HepG2 (cell line): ENCODE results near the gene EPN3. TPM values are rescaled to one million over a fixed set of nuclear protein-coding genes. Genes with fewer than 3 reads are reported as not detected.

Experiments
- ATAC-seq: fragments of 200-7000 bp; cut with Tn5 transposase; 3 replicates; pipeline ENCODE4 v1.9.1; 2020; ENCODE audit warnings: mild to moderate bottlenecking, moderate library complexity
- BruUV-seq: library from RNA; stranded (reverse); fragments of 400-500 nt; replicated peaks from 2 replicates; lab custom pipeline; 2021; lab: Mats Ljungman, UMichigan
- CTCF ChIA-PET: fragments of 300-600 bp; formaldehyde crosslinking; extraction: SDS; loops from one replicate; lab custom pipeline; 2021; ENCODE audit warnings: low total read pairs, inconsistent platforms, low intra/inter-chr PET ratio; lab: Yijun Ruan, JAX
- POLR2A ChIA-PET: fragments of 350-600 bp; sonication (Branson Sonifier 250); formaldehyde crosslinking; loops from one replicate; lab custom pipeline; 2020; ENCODE audit warnings: antibody characterized with exemption, inconsistent platforms; lab: Yijun Ruan, JAX
- DNase-seq: peaks from one replicate; pipeline ENCODE4 v3.0.0-alpha.2; 2015; ENCODE audit warnings: low spot score
- FAIRE-seq: peaks from 3 replicates; lab custom pipeline; 2011; peaks lifted over from hg19 to GRCh38; lab: Jason Lieb, UNC
- H2AFZ ChIP-seq: one replicate; pipeline ENCODE4 v1.6.1; 2011; ENCODE audit warnings: low read length, inconsistent platforms
- H3K27ac ChIP-seq: fragments of 300-600 bp; 3 replicates; pipeline ENCODE4 v1.8.0; 2011; ENCODE audit warnings: mixed run types, mild to moderate bottlenecking, mixed read lengths, low read length, inconsistent platforms; ENCODE audit not compliant: insufficient read depth; ENCODE audit errors: extremely low read length
- H3K27me3 ChIP-seq, 2 experiments: fragments of 200-600 bp in 1 of 2; 2 replicates in 1 of 2; 3 replicates in 1 of 2; pipeline versions ENCODE4 v1.6.0 to v1.8.0; 2011; ENCODE audit warnings: low read length in 2 of 2, mild to moderate bottlenecking in 2 of 2, moderate library complexity in 2 of 2, inconsistent platforms in 1 of 2; ENCODE audit not compliant: insufficient read depth in 2 of 2, control insufficient read depth in 1 of 2
- H3K36me3 ChIP-seq, 2 experiments: fragments of 200-600 bp in 1 of 2; replicated peaks in 1 of 2; 2 replicates in 1 of 2; 3 replicates in 1 of 2; pipeline versions ENCODE4 v1.5.1 to v1.8.0; 2011; ENCODE audit warnings: low read length in 2 of 2, inconsistent platforms in 1 of 2; ENCODE audit not compliant: insufficient read depth in 2 of 2, control insufficient read depth in 1 of 2
- H3K4me1 ChIP-seq: 2 replicates; pipeline ENCODE4 v1.5.1; 2012; ENCODE audit warnings: low read length, inconsistent platforms; ENCODE audit not compliant: insufficient read depth
- H3K4me2 ChIP-seq: 2 replicates; pipeline ENCODE4 v1.6.0; 2011; ENCODE audit warnings: low read depth, low read length, inconsistent platforms
- H3K4me3 ChIP-seq, 3 experiments: fragments of 200-600 bp in 1 of 3; sonication (generic), shearing (Covaris generic) in 1 of 3; replicated peaks in 1 of 3; 2 replicates each; pipeline ENCODE4 v1.5.1; 2011 to 2016; ENCODE audit warnings: low read length in 3 of 3, inconsistent platforms in 2 of 3, low read depth in 2 of 3, mild to moderate bottlenecking in 2 of 3, control low read depth in 1 of 3, mixed read lengths in 1 of 3; ENCODE audit not compliant: insufficient read depth in 1 of 3
- H3K79me2 ChIP-seq: one replicate; pipeline ENCODE4 v1.6.1; 2011; ENCODE audit warnings: low read length, inconsistent platforms; ENCODE audit not compliant: insufficient read depth
- H3K9ac ChIP-seq: 2 replicates; pipeline ENCODE4 v1.6.0; 2011; ENCODE audit warnings: mild to moderate bottlenecking, low read depth, low read length, inconsistent platforms; ENCODE audit not compliant: insufficient read depth
- H3K9me3 ChIP-seq: 2 replicates; pipeline ENCODE4 v1.5.1; 2012; ENCODE audit warnings: mild to moderate bottlenecking, low read length
- H4K20me1 ChIP-seq: 2 replicates; pipeline ENCODE4 v1.6.0; 2011; ENCODE audit warnings: inconsistent platforms, mild to moderate bottlenecking, low read length, moderate library complexity; ENCODE audit not compliant: insufficient read depth
- GPBP1L1 ChIP-seq: sonication (generic); formaldehyde crosslinking; IDR thresholded peaks from 2 replicates; pipeline ENCODE4 v1.5.0; 2020; ENCODE audit warnings: mild to moderate bottlenecking, missing genetic modification reagents
- HMG20B ChIP-seq: conservative IDR thresholded peaks from 2 replicates; pipeline ENCODE4 v1.6.1; 2016; ENCODE audit warnings: missing genetic modification reagents, missing compliant biosample characterization
- KMT2B ChIP-seq: IDR thresholded peaks from 2 replicates; pipeline ENCODE4 v1.6.1; 2016; ENCODE audit warnings: missing genetic modification reagents, missing compliant biosample characterization
- ZNF253 ChIP-seq: sonication (generic); formaldehyde crosslinking; IDR thresholded peaks from 2 replicates; pipeline ENCODE4 v1.8.0; 2022; ENCODE audit warnings: mild to moderate bottlenecking, missing genetic modification reagents, borderline replicate concordance
- WGBS: methylation state at CpG from one replicate; pipeline ENCODE4 v1.1.6; 2017; ENCODE audit warnings: low lambda C conversion rate; 5-methylcytosine and 5-hydroxymethylcytosine counted together
- in situ Hi-C: cut with HindIII; loops from 2 replicates; pipeline ENCODE4 v1.10.0; 2017; ENCODE audit warnings: low pct_unique_long_range_greater_than_20kb; ENCODE audit not compliant: extremely low pct_ligation_motif_present
- intact Hi-C: fragments of 100-400 bp; cut with micrococcal nuclease; formaldehyde crosslinking; loops from one replicate; pipeline ENCODE4 v1.10.0; 2022; ENCODE audit not compliant: unreplicated experiment
- polyA plus RNA-seq, 8 experiments: library from polyadenylated mRNA; depleted of rRNA in 3 of 8; stranded (reverse) in 7 of 8; unstranded in 1 of 8; fragments of >200 nt; fragmentation: Illumina TruSeq in 4 of 8; extraction: Trizol in 4 of 8; gene quantifications; 2 replicates each; pipeline versions ENCODE4 v1.2.1 to v1.2.3, GENCODE V29; 2011 to 2016; ENCODE audit warnings: low read depth in 4 of 8, missing spikeins in 1 of 8, mixed read lengths in 1 of 8; ENCODE audit not compliant: insufficient read depth in 1 of 8
- total RNA-seq, 5 experiments: library from RNA; depleted of rRNA; stranded (reverse); fragments of >200 nt; fragmentation: Illumina TruSeq; extraction: Trizol; gene quantifications; 2 replicates each; pipeline ENCODE4 v1.2.3, GENCODE V29; 2016; ENCODE audit warnings: low read depth in 1 of 5
- TF ChIP-seq, protein P1 (sequence below): sonication (generic); formaldehyde crosslinking; IDR thresholded peaks from 2 replicates; pipeline ENCODE4 v1.5.0; 2020; ENCODE audit warnings: missing genetic modification reagents
- TF ChIP-seq, protein P2 (sequence below): sonication (generic); formaldehyde crosslinking; conservative IDR thresholded peaks from 2 replicates; pipeline ENCODE4 v1.4.0; 2020; ENCODE audit warnings: mild to moderate bottlenecking, missing genetic modification reagents, moderate library complexity

The EPN3 gene
- total and polyA plus RNA-seq, 2 of the 13 experiments (the other 11 are each of a cell fraction or from before 2014, with no cell fraction given) = 0.11 to 0.95 TPM

DNA sequence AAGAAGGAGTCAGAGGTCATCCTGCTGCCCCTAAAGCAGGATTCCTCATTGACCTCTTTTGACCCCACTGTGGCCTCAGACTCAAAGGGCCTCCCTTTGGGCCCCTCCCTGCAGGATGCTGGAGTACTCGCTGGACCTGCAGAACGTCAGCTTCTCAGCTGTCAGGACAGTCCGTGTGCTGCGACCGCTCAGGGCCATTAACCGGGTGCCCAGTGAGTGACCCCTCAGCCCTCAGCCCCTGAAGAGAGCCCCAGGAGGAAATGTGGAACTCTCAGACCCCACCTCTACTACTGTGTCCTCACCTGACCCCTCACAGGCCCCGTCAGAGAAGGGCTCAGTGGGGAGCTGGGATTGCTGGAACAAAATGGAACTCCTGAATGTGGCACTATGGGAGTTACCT, 37.1 kb downstream of the EPN3 start (continued):
- TF ChIP-seq, protein P1, sequence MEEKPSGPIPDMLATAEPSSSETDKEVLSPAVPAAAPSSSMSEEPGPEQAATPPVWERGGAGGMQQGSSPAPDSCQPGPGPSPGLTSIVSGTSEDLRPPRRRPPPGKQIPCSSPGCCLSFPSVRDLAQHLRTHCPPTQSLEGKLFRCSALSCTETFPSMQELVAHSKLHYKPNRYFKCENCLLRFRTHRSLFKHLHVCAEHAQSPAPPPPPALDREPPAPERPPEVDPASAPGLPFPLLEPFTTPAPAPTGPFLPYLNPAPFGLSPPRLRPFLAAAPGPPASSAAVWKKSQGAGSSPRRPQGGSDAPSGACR (CRISPR knock-in tag) = no peak
- TF ChIP-seq KMT2B = no peak
- no peak for TF ChIP-seq ZNF253 (CRISPR knock-in tag)
- TF ChIP-seq GPBP1L1 (CRISPR knock-in tag) = no peak
- TF ChIP-seq, protein P2, sequence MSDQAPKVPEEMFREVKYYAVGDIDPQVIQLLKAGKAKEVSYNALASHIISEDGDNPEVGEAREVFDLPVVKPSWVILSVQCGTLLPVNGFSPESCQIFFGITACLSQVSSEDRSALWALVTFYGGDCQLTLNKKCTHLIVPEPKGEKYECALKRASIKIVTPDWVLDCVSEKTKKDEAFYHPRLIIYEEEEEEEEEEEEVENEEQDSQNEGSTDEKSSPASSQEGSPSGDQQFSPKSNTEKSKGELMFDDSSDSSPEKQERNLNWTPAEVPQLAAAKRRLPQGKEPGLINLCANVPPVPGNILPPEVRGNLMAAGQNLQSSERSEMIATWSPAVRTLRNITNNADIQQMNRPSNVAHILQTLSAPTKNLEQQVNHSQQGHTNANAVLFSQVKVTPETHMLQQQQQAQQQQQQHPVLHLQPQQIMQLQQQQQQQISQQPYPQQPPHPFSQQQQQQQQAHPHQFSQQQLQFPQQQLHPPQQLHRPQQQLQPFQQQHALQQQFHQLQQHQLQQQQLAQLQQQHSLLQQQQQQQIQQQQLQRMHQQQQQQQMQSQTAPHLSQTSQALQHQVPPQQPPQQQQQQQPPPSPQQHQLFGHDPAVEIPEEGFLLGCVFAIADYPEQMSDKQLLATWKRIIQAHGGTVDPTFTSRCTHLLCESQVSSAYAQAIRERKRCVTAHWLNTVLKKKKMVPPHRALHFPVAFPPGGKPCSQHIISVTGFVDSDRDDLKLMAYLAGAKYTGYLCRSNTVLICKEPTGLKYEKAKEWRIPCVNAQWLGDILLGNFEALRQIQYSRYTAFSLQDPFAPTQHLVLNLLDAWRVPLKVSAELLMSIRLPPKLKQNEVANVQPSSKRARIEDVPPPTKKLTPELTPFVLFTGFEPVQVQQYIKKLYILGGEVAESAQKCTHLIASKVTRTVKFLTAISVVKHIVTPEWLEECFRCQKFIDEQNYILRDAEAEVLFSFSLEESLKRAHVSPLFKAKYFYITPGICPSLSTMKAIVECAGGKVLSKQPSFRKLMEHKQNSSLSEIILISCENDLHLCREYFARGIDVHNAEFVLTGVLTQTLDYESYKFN (CRISPR knock-in tag) = no peak

DNA sequence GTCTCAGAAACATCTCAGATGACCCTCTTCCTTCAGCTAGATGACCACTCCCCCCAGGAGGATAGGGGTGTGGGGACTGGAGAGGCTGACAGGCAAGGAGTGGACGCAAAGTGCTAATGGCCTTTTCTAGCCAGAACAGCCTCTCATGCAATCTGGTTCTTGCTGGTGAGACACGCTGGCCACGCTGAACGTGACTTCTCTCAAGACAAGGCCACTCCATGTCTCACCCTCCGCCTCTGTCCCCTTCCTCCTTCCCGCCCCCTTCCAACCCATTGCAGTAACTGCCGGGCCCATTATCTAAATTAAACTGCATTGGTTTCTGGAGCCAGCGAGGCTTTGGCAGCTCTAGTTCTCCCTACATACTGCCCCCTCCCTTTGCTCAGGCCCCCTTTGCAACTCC, 37.5 kb downstream of the EPN3 start:
- no peak overlapping the region for H3K9ac ChIP-seq
- H3K27ac ChIP-seq = no peak overlapping the region
- no peaks in the 10 kb centered on the region for H3K36me3 ChIP-seq
- 33% methylated on average over 8 of the region's 8 CpGs for WGBS
- no peak for ATAC-seq
- no peak for TF ChIP-seq HMG20B
- H3K4me1 ChIP-seq = no peaks in the 10 kb centered on the region
- DNase-seq = no peak
- intact Hi-C loops (no loop called here), in situ Hi-C loops (no loop called here)
- no TSS peak for BruUV-seq
- no peaks in the 10 kb centered on the region for H3K79me2 ChIP-seq
- CTCF ChIA-PET = no interaction called here
- H4K20me1 ChIP-seq = no peaks in the 10 kb centered on the region
- H3K4me2 ChIP-seq = no peak overlapping the region
- POLR2A ChIA-PET = no interaction called here
- no peaks in the 10 kb centered on the region for H3K9me3 ChIP-seq
- peaks cover 26 to 92% of the 10 kb centered on the region in 2 experiments for H3K27me3 ChIP-seq
- H3K4me3 ChIP-seq = no peak overlapping the region
- no peak for FAIRE-seq
- no peak overlapping the region for H2AFZ ChIP-seq
